Hepatocyte (in vitro differentiated cells): ENCODE measurements around the gene MBLAC1. TPM values are rescaled to one million over a fixed set of nuclear protein-coding genes. Genes with fewer than 3 reads are reported as not detected.

ENCODE experiments used
- DNase-seq: peaks from one replicate; pipeline ENCODE4 v3.0.0-alpha.2; 2016; ENCODE audit warnings: low spot score
- H2AFZ ChIP-seq: fragments of 200-600 bp; sonication (generic); 2 replicates; pipeline ENCODE4 v1.6.0; 2016; ENCODE audit warnings: antibody characterized with exemption, mild to moderate bottlenecking
- H3K27ac ChIP-seq: fragments of 200-600 bp; sonication (generic); 2 replicates; pipeline ENCODE4 v1.5.1; 2016; ENCODE audit warnings: mild to moderate bottlenecking
- H3K27me3 ChIP-seq: fragments of 200-600 bp; sonication (generic); 2 replicates; pipeline ENCODE4 v1.6.1; 2016
- H3K36me3 ChIP-seq: fragments of 200-600 bp; sonication (generic); replicated peaks from 2 replicates; pipeline ENCODE4 v1.5.1; 2016; ENCODE audit warnings: low read depth; ENCODE audit not compliant: insufficient read depth
- H3K4me1 ChIP-seq: fragments of 200-600 bp; sonication (generic); 2 replicates; pipeline ENCODE4 v1.5.1; 2016; ENCODE audit warnings: mild to moderate bottlenecking, moderate library complexity; ENCODE audit not compliant: insufficient read depth
- H3K4me2 ChIP-seq: fragments of 200-600 bp; sonication (generic); 2 replicates; pipeline ENCODE4 v1.6.0; 2016
- H3K4me3 ChIP-seq: fragments of 200-600 bp; sonication (generic); 2 replicates; pipeline ENCODE4 v1.5.1; 2016; ENCODE audit warnings: mild to moderate bottlenecking
- H3K79me2 ChIP-seq: fragments of 200-600 bp; sonication (generic); 2 replicates; pipeline ENCODE4 v1.6.0; 2017; ENCODE audit warnings: mild to moderate bottlenecking
- H3K9me2 ChIP-seq: fragments of 200-600 bp; sonication (generic); replicated peaks from 2 replicates; pipeline ENCODE4 v1.6.0; 2017; ENCODE audit warnings: mild to moderate bottlenecking; ENCODE audit not compliant: insufficient read depth
- H3K9me3 ChIP-seq: fragments of 200-600 bp; sonication (generic); 2 replicates; pipeline ENCODE4 v1.5.1; 2016; ENCODE audit warnings: low read depth, mild to moderate bottlenecking
- H4K20me1 ChIP-seq: fragments of 200-600 bp; sonication (generic); 2 replicates; pipeline ENCODE4 v1.6.0; 2016; ENCODE audit warnings: mild to moderate bottlenecking; ENCODE audit not compliant: insufficient read depth, poor library complexity, severe bottlenecking
- EZH2 ChIP-seq: fragments of 200-600 bp; sonication (generic); IDR thresholded peaks from 2 replicates; pipeline ENCODE4 v1.6.1; 2016; ENCODE audit warnings: antibody characterized with exemption, mild to moderate bottlenecking, borderline replicate concordance
- EZH2phosphoT487 ChIP-seq: fragments of 200-600 bp; sonication (generic); IDR thresholded peaks from one replicate; pipeline ENCODE4 v1.6.1; 2018; ENCODE audit warnings: antibody characterized with exemption, mild to moderate bottlenecking, low read depth, moderate library complexity; ENCODE audit not compliant: unreplicated experiment, severe bottlenecking
- WGBS: methylation state at CpG from one replicate; pipeline ENCODE4 v1.1.6; 2016; ENCODE audit warnings: low lambda C conversion rate; ENCODE audit errors: missing lambda C conversion rate; 5-methylcytosine and 5-hydroxymethylcytosine counted together
- polyA plus RNA-seq: library from polyadenylated mRNA; unstranded; fragments of >200 nt; fragmentation: Nextera tagmentation; extraction: Ambion mirVana; gene quantifications from 2 replicates; pipeline ENCODE4 v1.2.1, GENCODE V29; 2016
- total RNA-seq: library from RNA; depleted of rRNA; stranded (reverse); fragments of >200 nt; gene quantifications from 2 replicates; pipeline ENCODE4 v1.2.3, GENCODE V29; 2014
- TF ChIP-seq, protein P1 (sequence below): fragments of 200-600 bp; sonication (generic); IDR thresholded peaks from 2 replicates; pipeline ENCODE4 v1.5.1; 2016; ENCODE audit warnings: antibody characterized with exemption, mild to moderate bottlenecking; ENCODE audit not compliant: poor library complexity

MBLAC1 gene
- total and polyA plus RNA-seq, 2 experiments from 2014 or later, result 2.7 to 4.5 TPM

DNA sequence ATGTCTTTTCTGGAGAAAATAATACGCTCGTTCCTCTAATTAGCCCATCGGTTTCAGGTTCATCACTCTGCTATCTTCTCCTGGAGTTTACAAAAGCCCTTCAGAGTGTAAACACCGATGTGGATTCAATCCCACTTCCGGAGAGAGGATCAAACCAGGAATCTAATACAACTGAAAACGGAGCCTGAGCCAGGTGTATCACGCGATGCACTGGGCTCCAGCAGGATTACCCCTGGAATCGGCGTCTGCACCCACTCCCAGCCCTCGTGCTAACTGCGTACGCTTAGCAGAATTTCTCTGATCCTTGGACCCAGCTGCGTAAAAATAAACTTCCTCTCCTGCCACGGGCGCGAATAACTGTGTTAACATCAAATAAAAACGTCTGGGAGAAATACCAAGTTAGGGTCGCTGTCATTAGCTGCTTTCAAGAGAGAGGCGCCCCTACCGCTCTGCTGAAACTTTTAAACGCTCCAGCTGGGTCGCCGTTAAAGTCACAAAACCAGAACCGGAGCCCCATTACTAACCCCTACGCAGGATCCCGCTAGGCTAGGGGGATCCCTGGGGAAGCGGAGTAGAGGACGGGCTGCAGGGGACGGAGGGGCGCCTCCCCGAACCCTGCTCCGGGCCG is 45.7 kb upstream of the MBLAC1 start:
- Histone ChIP-seq H3K9me3 (no peaks in the 10 kb centered on the region), H3K79me2 (peaks cover 54% of the 10 kb centered on the region), H2AFZ (peak overlapping the region; percentile 37), H3K4me2 (peak overlapping the region; percentile 90), H4K20me1 (peaks cover 17% of the 10 kb centered on the region), H3K4me1 (peaks cover 35% of the 10 kb centered on the region), H3K36me3 (peaks cover 9% of the 10 kb centered on the region), H3K27me3 (no peaks in the 10 kb centered on the region), H3K4me3 (peak overlapping the region; percentile 77), H3K9me2 (no peaks in the 10 kb centered on the region), H3K27ac (peak overlapping the region; percentile 92)
- WGBS, result 1% methylated on average over 33 of the region's 34 CpGs
- DNase-seq, result peak; percentile 68
- TF ChIP-seq EZH2phosphoT487 (no peak), EZH2 (no peak)
- TF ChIP-seq, protein P1, sequence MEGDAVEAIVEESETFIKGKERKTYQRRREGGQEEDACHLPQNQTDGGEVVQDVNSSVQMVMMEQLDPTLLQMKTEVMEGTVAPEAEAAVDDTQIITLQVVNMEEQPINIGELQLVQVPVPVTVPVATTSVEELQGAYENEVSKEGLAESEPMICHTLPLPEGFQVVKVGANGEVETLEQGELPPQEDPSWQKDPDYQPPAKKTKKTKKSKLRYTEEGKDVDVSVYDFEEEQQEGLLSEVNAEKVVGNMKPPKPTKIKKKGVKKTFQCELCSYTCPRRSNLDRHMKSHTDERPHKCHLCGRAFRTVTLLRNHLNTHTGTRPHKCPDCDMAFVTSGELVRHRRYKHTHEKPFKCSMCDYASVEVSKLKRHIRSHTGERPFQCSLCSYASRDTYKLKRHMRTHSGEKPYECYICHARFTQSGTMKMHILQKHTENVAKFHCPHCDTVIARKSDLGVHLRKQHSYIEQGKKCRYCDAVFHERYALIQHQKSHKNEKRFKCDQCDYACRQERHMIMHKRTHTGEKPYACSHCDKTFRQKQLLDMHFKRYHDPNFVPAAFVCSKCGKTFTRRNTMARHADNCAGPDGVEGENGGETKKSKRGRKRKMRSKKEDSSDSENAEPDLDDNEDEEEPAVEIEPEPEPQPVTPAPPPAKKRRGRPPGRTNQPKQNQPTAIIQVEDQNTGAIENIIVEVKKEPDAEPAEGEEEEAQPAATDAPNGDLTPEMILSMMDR, result no peak

DNA sequence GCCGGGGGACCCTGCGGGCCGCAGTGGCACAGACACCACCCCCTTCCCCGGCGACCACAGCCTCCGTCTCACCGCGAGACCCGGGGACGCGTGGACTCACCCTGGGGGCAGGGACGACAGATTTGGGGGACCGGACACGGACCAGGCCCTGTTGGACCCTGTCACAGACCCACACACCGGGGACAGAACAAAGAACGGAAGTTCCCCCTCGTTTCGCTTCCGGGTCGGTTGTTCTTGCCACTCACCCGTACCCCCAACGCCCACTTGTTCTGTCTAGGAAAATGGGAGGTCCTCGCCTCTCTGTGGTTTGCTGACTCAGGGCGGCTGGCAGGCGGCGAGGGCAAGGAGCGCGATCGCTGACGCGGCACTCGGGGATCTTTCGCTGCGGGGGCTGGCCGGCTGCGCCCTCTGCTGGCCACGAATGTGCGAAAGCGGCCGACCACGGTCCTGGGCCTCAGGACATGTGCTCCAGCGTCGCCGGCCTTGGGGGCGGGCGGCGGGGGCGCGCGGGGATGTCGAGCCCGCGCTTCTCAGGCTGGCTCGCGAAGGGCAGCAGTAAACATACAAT is 45.1 kb upstream of the MBLAC1 start, which contains the start of gene ZNF3:
Gene ZNF3, minus strand, starts transcription at position 189 of the 568 bp plus-strand sequence. CDS start 4,366 bp downstream, outside the sequence.
- peaks cover 48% of the 10 kb centered on the region for H3K79me2 ChIP-seq
- peak within 1 kb of the TSS; percentile 77 for H3K4me3 ChIP-seq
- no peaks in the 10 kb centered on the region for H3K9me2 ChIP-seq
- H3K9me3 ChIP-seq, result no peaks in the 10 kb centered on the region
- H3K27me3 ChIP-seq, result no peaks in the 10 kb centered on the region
- H4K20me1 ChIP-seq, result peaks cover 17% of the 10 kb centered on the region
- under 1% methylated on average over 45 of the region's 55 CpGs for WGBS
- peak within 1 kb of the TSS; percentile 90 for H3K4me2 ChIP-seq
- peak within 1 kb of the TSS; percentile 92 for H3K27ac ChIP-seq
- H2AFZ ChIP-seq, result peak within 1 kb of the TSS; percentile 37
- peaks cover 35% of the 10 kb centered on the region for H3K4me1 ChIP-seq
- H3K36me3 ChIP-seq, result peaks cover 7% of the 10 kb centered on the region
- no peak for TF ChIP-seq EZH2phosphoT487
- no peak for TF ChIP-seq EZH2
- TF ChIP-seq, protein P1, result peak; percentile 99
- DNase-seq, result peak; percentile 99

DNA sequence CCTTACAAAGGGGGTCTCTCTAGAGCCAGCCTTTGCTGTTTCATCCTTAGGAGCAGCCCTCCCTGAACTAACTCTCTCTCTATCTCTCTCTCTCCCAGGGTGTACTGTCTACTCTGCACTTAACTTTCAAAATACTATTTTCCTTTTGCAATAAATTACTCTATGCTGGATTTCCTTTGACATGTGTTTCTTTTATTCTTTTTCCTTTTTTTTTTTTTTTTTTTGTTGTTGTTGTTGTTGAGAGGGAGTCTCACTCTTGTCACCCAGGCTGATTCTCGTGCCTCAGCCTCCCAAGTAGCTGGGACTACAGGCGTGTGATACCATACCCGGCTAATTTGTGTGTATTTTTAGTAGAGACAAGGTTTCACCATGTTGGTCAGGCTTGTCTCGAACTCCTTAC is 43.8 kb upstream of the MBLAC1 start:
- Histone ChIP-seq H3K36me3 (no peaks in the 10 kb centered on the region), H3K9me2 (no peaks in the 10 kb centered on the region), H4K20me1 (peaks cover 13% of the 10 kb centered on the region), H3K79me2 (peaks cover 35% of the 10 kb centered on the region), H2AFZ (no peak overlapping the region), H3K4me2 (peak overlapping the region; percentile 76), H3K4me1 (peaks cover 32% of the 10 kb centered on the region), H3K27ac (peak overlapping the region; percentile 42), H3K4me3 (no peak overlapping the region), H3K9me3 (no peaks in the 10 kb centered on the region), H3K27me3 (no peaks in the 10 kb centered on the region)
- DNase-seq, result no peak
- WGBS, result 81% methylated on average over 4 of the region's 4 CpGs
- no peak for TF ChIP-seq EZH2
- TF ChIP-seq, protein P1, result no peak
- TF ChIP-seq EZH2phosphoT487, result no peak
